IMR-90 (cell line): ENCODE data around the gene NRCAM. TPM values are rescaled to one million over a fixed set of nuclear protein-coding genes. Genes with fewer than 3 reads are reported as not detected.

Source experiments
- ATAC-seq: fragments of 200-7000 bp; cut with Tn5 transposase; 2 replicates; pipeline ENCODE4 v1.9.1; 2020; ENCODE audit warnings: low read depth, mild to moderate bottlenecking, moderate library complexity
- BruUV-seq: library from RNA; stranded (reverse); fragments of 400-500 nt; replicated peaks from 2 replicates; lab custom pipeline; 2021; lab: Mats Ljungman, UMichigan
- CTCF ChIA-PET: fragments of 300-600 bp; formaldehyde crosslinking; extraction: SDS; loops from one replicate; lab custom pipeline; 2021; ENCODE audit warnings: antibody characterized with exemption; lab: Yijun Ruan, JAX
- POLR2A ChIA-PET: fragments of 300-600 bp; sonication (Branson Sonifier 250); formaldehyde crosslinking; loops from one replicate; lab custom pipeline; 2022; ENCODE audit warnings: antibody characterized with exemption; ENCODE audit not compliant: unreplicated experiment; lab: Charles Lee
- DNase-seq: peaks from one replicate; pipeline ENCODE4 v3.0.0; 2013
- H2AFZ ChIP-seq: replicated peaks from 2 replicates; pipeline ENCODE3; 2013; ENCODE audit warnings: low read length, mild to moderate bottlenecking; ENCODE audit not compliant: poor library complexity
- H2AK5ac ChIP-seq: 2 replicates; pipeline ENCODE4 v1.6.1; 2013; ENCODE audit warnings: low read depth, low read length, inconsistent platforms
- H2AK9ac ChIP-seq: replicated peaks from 2 replicates; pipeline ENCODE3; 2013; ENCODE audit warnings: mild to moderate bottlenecking, low read depth, low read length, moderate library complexity; ENCODE audit not compliant: poor library complexity
- H2BK120ac ChIP-seq: 2 replicates; pipeline ENCODE4 v1.6.1; 2013; ENCODE audit warnings: low read depth, low read length, inconsistent platforms
- H2BK15ac ChIP-seq: 3 replicates; pipeline ENCODE4 v1.6.1; 2013; ENCODE audit warnings: low read depth, low read length, inconsistent platforms
- H2BK20ac ChIP-seq: 2 replicates; pipeline ENCODE4 v1.6.1; 2013; ENCODE audit warnings: low read depth, mild to moderate bottlenecking, inconsistent platforms, low read length, moderate library complexity
- H2BK5ac ChIP-seq: 2 replicates; pipeline ENCODE4 v1.6.1; 2013; ENCODE audit warnings: mild to moderate bottlenecking, low read depth, low read length, inconsistent platforms; ENCODE audit not compliant: poor library complexity, severe bottlenecking
- H3K14ac ChIP-seq: replicated peaks from 2 replicates; pipeline ENCODE4 v1.6.1; 2013; ENCODE audit warnings: low read depth, low read length, inconsistent platforms
- H3K18ac ChIP-seq: 2 replicates; pipeline ENCODE4 v1.6.1; 2013; ENCODE audit warnings: low read depth, low read length, control low read depth
- H3K23ac ChIP-seq: 2 replicates; pipeline ENCODE4 v1.6.1; 2013; ENCODE audit warnings: low read depth, low read length, inconsistent platforms
- H3K27ac ChIP-seq: 2 replicates; pipeline ENCODE4 v1.5.1; 2013; ENCODE audit warnings: mild to moderate bottlenecking, control low read depth, low read length; ENCODE audit not compliant: insufficient read depth
- H3K27me3 ChIP-seq: 2 replicates; pipeline ENCODE4 v1.6.1; 2013; ENCODE audit warnings: low read length; ENCODE audit not compliant: control insufficient read depth, insufficient read depth
- H3K36me3 ChIP-seq: 2 replicates; pipeline ENCODE4 v1.6.1; 2013; ENCODE audit warnings: low read length, mixed read lengths; ENCODE audit not compliant: control insufficient read depth, insufficient read depth
- H3K4ac ChIP-seq: 2 replicates; pipeline ENCODE4 v1.6.1; 2013; ENCODE audit warnings: low read depth, low read length, inconsistent platforms
- H3K4me1 ChIP-seq: 2 replicates; pipeline ENCODE4 v1.6.1; 2013; ENCODE audit warnings: low read length, mixed read lengths; ENCODE audit not compliant: control insufficient read depth, insufficient read depth
- H3K4me2 ChIP-seq: 2 replicates; pipeline ENCODE4 v1.6.1; 2013; ENCODE audit warnings: low read depth, mild to moderate bottlenecking, control low read depth, low read length, moderate library complexity
- H3K4me3 ChIP-seq: 2 replicates; pipeline ENCODE4 v1.5.1; 2013; ENCODE audit warnings: low read depth, mild to moderate bottlenecking, control low read depth, low read length, moderate library complexity; ENCODE audit not compliant: insufficient read depth
- H3K56ac ChIP-seq: 2 replicates; pipeline ENCODE4 v1.6.1; 2013; ENCODE audit warnings: low read length, inconsistent platforms; ENCODE audit not compliant: insufficient read depth; ENCODE audit errors: extremely low read depth
- H3K79me1 ChIP-seq, 2 experiments: 2 replicates each; pipeline ENCODE4 v1.6.1; 2013; ENCODE audit warnings: low read length in 2 of 2, inconsistent platforms in 1 of 2, low read depth in 1 of 2
- H3K9ac ChIP-seq: 2 replicates; pipeline ENCODE4 v1.6.1; 2013; ENCODE audit warnings: low read depth, low read length, control low read depth
- H3K9me1 ChIP-seq: 2 replicates; pipeline ENCODE4 v1.6.1; 2013; ENCODE audit warnings: low read length, inconsistent platforms; ENCODE audit not compliant: insufficient read depth
- H3K9me3 ChIP-seq: 2 replicates; pipeline ENCODE4 v1.6.1; 2013; ENCODE audit warnings: low read length; ENCODE audit not compliant: control insufficient read depth, insufficient read depth
- H4K20me1 ChIP-seq: 2 replicates; pipeline ENCODE4 v1.6.1; 2013; ENCODE audit warnings: low read length, inconsistent platforms; ENCODE audit not compliant: insufficient read depth
- H4K5ac ChIP-seq: 2 replicates; pipeline ENCODE4 v1.6.1; 2013; ENCODE audit warnings: mild to moderate bottlenecking, low read depth, low read length, control low read depth
- H4K8ac ChIP-seq, 2 experiments: 2 replicates each; pipeline ENCODE4 v1.6.1; 2013; ENCODE audit warnings: low read depth in 2 of 2, low read length in 2 of 2, control low read depth in 1 of 2, inconsistent platforms in 1 of 2
- H4K91ac ChIP-seq: 2 replicates; pipeline ENCODE4 v1.6.1; 2013; ENCODE audit warnings: low read depth, low read length, inconsistent platforms; ENCODE audit not compliant: insufficient read depth
- BHLHE40 ChIP-seq: fragments of 150-350 bp; IDR thresholded peaks from 2 replicates; pipeline ENCODE4 v1.6.1; 2016; ENCODE audit warnings: mild to moderate bottlenecking, low read depth, low read length
- CEBPB ChIP-seq: IDR thresholded peaks from 2 replicates; pipeline ENCODE4 v1.6.1; 2012; ENCODE audit warnings: low read depth, low read length, improper control_type of control experiment
- FOS ChIP-seq: fragments of 150-350 bp; IDR thresholded peaks from 2 replicates; pipeline ENCODE4 v1.6.1; 2016; ENCODE audit warnings: low read depth, low read length
- MAZ ChIP-seq: IDR thresholded peaks from 2 replicates; pipeline ENCODE4 v1.6.1; 2012; ENCODE audit warnings: low read depth, mild to moderate bottlenecking, low read length, improper control_type of control experiment, moderate library complexity, borderline replicate concordance
- RAD21 ChIP-seq: IDR thresholded peaks from 2 replicates; pipeline ENCODE4 v1.6.1; 2012; ENCODE audit warnings: low read length, improper control_type of control experiment
- WGBS, 2 experiments: methylation state at CpG; one replicate each; pipeline versions ENCODE4 v1.1.5 to v1.1.7; 2013; ENCODE audit warnings: missing lambda C conversion rate in 2 of 2; ENCODE audit not compliant: insufficient read length in 1 of 2; ENCODE audit errors: extremely low coverage in 2 of 2; 5-methylcytosine and 5-hydroxymethylcytosine counted together
- dilution Hi-C: fragments of 300-500 bp; cut with HindIII; formaldehyde crosslinking; loops from one replicate; pipeline ENCODE4 v1.14.3; 2018; ENCODE audit warnings: low sequenced_read_pairs; ENCODE audit not compliant: unreplicated experiment
- in situ Hi-C: fragments of 300-500 bp; cut with MboI; formaldehyde crosslinking; loops from 3 replicates; pipeline ENCODE4 v1.14.3; 2019; ENCODE audit warnings: low sequenced_read_pairs, inconsistent platforms, mixed read lengths
- intact Hi-C: fragments of 100-400 bp; cut with micrococcal nuclease; formaldehyde crosslinking; loops from 2 replicates; pipeline ENCODE4 v1.10.0; 2022
- polyA plus RNA-seq, 3 experiments: library from polyadenylated mRNA; depleted of rRNA; stranded (reverse); fragments of >200 nt; gene quantifications; 2 replicates each; pipeline ENCODE4 v1.2.3, GENCODE V29; 2012; ENCODE audit warnings: low replicate concordance in 1 of 3
- total RNA-seq: library from RNA; depleted of rRNA; stranded (reverse); fragments of >200 nt; gene quantifications from 2 replicates; pipeline ENCODE4 v1.2.3, GENCODE V29; 2012
- TF ChIP-seq, protein P1 (sequence below): conservative IDR thresholded peaks from 2 replicates; pipeline ENCODE4 v1.5.1; 2012; ENCODE audit warnings: mild to moderate bottlenecking, low read depth, low read length, improper control_type of control experiment
- TF ChIP-seq, protein P2 (sequence below): fragments of 150-350 bp; IDR thresholded peaks from 2 replicates; pipeline ENCODE4 v1.6.1; 2017; ENCODE audit warnings: mild to moderate bottlenecking, antibody characterized with exemption, low read length, low read depth

The NRCAM gene
- total and polyA plus RNA-seq, 2 of the 4 experiments (the other 2 are of a cell fraction): 0.46 to 1.1 TPM

DNA sequence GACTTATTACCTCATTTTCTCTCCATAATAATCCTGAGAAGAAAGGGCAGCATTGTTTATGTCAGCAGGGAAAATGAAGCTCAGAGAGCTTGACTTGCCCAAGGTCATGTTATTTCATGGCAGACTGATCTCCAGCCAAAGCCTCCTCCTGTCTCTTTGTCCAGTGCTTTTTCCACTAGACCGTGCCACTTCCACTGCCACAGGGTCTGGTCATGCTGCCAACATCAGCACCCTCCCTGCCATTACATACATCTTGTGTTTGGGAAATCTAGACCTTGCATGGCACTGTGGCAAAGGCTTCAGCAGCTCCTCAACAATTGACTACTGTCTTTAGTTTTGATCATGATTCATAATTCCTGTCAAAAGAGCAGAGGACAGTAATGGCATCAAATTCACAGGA is 25.1 kb downstream of the NRCAM start:
- BruUV-seq: no TSS peak
- no peaks in the 10 kb centered on the region for H3K79me1 ChIP-seq
- H3K14ac ChIP-seq: no peak overlapping the region
- H3K18ac ChIP-seq: no peak overlapping the region
- H2BK5ac ChIP-seq: no peak overlapping the region
- H4K5ac ChIP-seq: no peak overlapping the region
- H3K9ac ChIP-seq: no peak overlapping the region
- H3K4ac ChIP-seq: no peak overlapping the region
- no peaks in the 10 kb centered on the region; the same call in 1 of the 2 replicates for H3K27me3 ChIP-seq
- H3K36me3 ChIP-seq: no peaks in the 10 kb centered on the region
- ChIA-PET CTCF (interaction anchor here (0.8 to 1.4 kb wide), 2 partner anchors 10 to 11 kb away, joined by 3 to 4 read pairs; no protein-coding TSS in a partner anchor), POLR2A (no interaction called here)
- no peaks in the 10 kb centered on the region for H3K9me1 ChIP-seq
- DNase-seq (no peak), ATAC-seq (no peak)
- no peak overlapping the region for H3K56ac ChIP-seq
- no peak overlapping the region for H2BK15ac ChIP-seq
- no peaks in the 10 kb centered on the region for H4K20me1 ChIP-seq
- WGBS, 2 experiments: no CpG with 5 or more reads among the region's 1 CpG
- dilution Hi-C loops: no loop called here
- H3K4me1 ChIP-seq: no peaks in the 10 kb centered on the region
- H4K8ac ChIP-seq: no peak overlapping the region
- no peak overlapping the region for H2BK20ac ChIP-seq
- H3K23ac ChIP-seq: no peak overlapping the region
- no peak overlapping the region for H2AK9ac ChIP-seq
- no peak overlapping the region for H3K4me2 ChIP-seq
- H3K4me3 ChIP-seq: no peak overlapping the region
- intact Hi-C loops: no loop called here
- H3K27ac ChIP-seq: no peak overlapping the region
- H3K9me3 ChIP-seq: no peaks in the 10 kb centered on the region
- H2BK120ac ChIP-seq: no peak overlapping the region
- no peak overlapping the region for H2AK5ac ChIP-seq
- TF ChIP-seq, protein P1, sequence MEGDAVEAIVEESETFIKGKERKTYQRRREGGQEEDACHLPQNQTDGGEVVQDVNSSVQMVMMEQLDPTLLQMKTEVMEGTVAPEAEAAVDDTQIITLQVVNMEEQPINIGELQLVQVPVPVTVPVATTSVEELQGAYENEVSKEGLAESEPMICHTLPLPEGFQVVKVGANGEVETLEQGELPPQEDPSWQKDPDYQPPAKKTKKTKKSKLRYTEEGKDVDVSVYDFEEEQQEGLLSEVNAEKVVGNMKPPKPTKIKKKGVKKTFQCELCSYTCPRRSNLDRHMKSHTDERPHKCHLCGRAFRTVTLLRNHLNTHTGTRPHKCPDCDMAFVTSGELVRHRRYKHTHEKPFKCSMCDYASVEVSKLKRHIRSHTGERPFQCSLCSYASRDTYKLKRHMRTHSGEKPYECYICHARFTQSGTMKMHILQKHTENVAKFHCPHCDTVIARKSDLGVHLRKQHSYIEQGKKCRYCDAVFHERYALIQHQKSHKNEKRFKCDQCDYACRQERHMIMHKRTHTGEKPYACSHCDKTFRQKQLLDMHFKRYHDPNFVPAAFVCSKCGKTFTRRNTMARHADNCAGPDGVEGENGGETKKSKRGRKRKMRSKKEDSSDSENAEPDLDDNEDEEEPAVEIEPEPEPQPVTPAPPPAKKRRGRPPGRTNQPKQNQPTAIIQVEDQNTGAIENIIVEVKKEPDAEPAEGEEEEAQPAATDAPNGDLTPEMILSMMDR: no peak
- no peak for TF ChIP-seq BHLHE40
- TF ChIP-seq RAD21: no peak
- TF ChIP-seq, protein P2, sequence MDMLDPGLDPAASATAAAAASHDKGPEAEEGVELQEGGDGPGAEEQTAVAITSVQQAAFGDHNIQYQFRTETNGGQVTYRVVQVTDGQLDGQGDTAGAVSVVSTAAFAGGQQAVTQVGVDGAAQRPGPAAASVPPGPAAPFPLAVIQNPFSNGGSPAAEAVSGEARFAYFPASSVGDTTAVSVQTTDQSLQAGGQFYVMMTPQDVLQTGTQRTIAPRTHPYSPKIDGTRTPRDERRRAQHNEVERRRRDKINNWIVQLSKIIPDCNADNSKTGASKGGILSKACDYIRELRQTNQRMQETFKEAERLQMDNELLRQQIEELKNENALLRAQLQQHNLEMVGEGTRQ: no peak
- no peak for TF ChIP-seq FOS
- TF ChIP-seq MAZ: no peak
- no peak for TF ChIP-seq CEBPB
- no peak overlapping the region for H4K91ac ChIP-seq
- in situ Hi-C loops: no loop called here
- H2AFZ ChIP-seq: no peak overlapping the region
